Gastroesophageal sphincter (tissue), 3 donors: ENCODE data around the gene MARCKS.

ENCODE experiments used
- CTCF ChIP-seq, 4 experiments: fragments of 200-600 bp in 2 of 4; fragments of 450-650 bp in 2 of 4; sonication (generic) in 1 of 4; IDR thresholded peaks; one replicate each; pipeline ENCODE4 v1.5.1; 2017 to 2019; ENCODE audit warnings: antibody characterized with exemption in 4 of 4, mild to moderate bottlenecking in 2 of 4, moderate library complexity in 2 of 4
- POLR2AphosphoS5 ChIP-seq: sonication (generic); formaldehyde crosslinking; IDR thresholded peaks from one replicate; pipeline ENCODE4 v1.6.1; 2017; ENCODE audit warnings: antibody characterized with exemption

DNA sequence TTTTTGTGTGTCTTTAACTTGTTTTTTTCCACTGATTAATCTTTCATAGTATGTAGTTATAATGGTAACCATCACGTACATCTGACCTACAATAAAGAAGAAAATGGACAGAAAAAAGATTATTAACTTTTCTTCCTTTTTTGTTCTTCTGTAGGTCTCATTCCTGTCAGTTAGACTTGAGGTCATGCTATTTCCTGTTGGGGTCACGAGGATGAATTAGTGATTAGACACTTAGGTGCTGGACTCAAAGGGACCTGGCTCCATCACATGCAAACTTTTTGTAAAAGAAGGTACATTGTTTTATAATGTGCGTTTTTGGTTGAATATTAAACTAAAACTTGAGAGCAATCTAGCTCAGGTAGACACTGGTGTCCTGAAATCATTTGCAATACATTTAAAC lies 14.8 kb downstream of the MARCKS start:
- TF ChIP-seq CTCF (IDR thresholded peaks at IDR 0.05) (no peak), POLR2AphosphoS5 (no peak)
